DND-41 (cell line): Measurements from ENCODE around the gene GLTPD2.

Experiments
- ATAC-seq: fragments of 200-7000 bp; cut with Tn5 transposase; 3 replicates; pipeline ENCODE4 v1.9.1; 2021; ENCODE audit warnings: low read depth; ENCODE audit not compliant: insufficient read depth
- DNase-seq: peaks from one replicate; pipeline ENCODE4 v3.0.0-alpha.2; 2020
- H2AFZ ChIP-seq: 2 replicates; pipeline ENCODE4 v1.6.0; 2012; ENCODE audit warnings: low read depth, low read length
- H3K27ac ChIP-seq: 2 replicates; pipeline ENCODE4 v1.5.1; 2012; ENCODE audit warnings: low read length, inconsistent platforms
- H3K27me3 ChIP-seq: fragments of 200-600 bp; sonication (generic); 2 replicates; pipeline ENCODE4 v1.6.0; 2012; ENCODE audit warnings: low read length, mild to moderate bottlenecking, inconsistent platforms; ENCODE audit not compliant: insufficient read depth, poor library complexity
- H3K36me3 ChIP-seq: 2 replicates; pipeline ENCODE4 v1.5.1; 2012; ENCODE audit warnings: low read length, inconsistent platforms; ENCODE audit not compliant: insufficient read depth
- H3K4me1 ChIP-seq: 2 replicates; pipeline ENCODE4 v1.5.1; 2012; ENCODE audit warnings: mild to moderate bottlenecking, low read length; ENCODE audit not compliant: insufficient read depth
- H3K4me2 ChIP-seq: 2 replicates; pipeline ENCODE4 v1.6.0; 2012; ENCODE audit warnings: mild to moderate bottlenecking, moderate library complexity, low read length, inconsistent platforms; ENCODE audit not compliant: insufficient read depth
- H3K4me3 ChIP-seq, 2 experiments: fragments of 200-600 bp in 1 of 2; shearing (Covaris generic) in 1 of 2; 2 replicates each; pipeline ENCODE4 v1.5.1; 2012 to 2016; ENCODE audit warnings: inconsistent platforms in 2 of 2, low read length in 2 of 2, mild to moderate bottlenecking in 2 of 2, low read depth in 1 of 2, moderate library complexity in 1 of 2
- H3K79me2 ChIP-seq: 2 replicates; pipeline ENCODE4 v1.6.0; 2012; ENCODE audit warnings: low read length, inconsistent platforms; ENCODE audit not compliant: insufficient read depth
- H3K9ac ChIP-seq: 2 replicates; pipeline ENCODE4 v1.6.0; 2012; ENCODE audit warnings: low read depth, mild to moderate bottlenecking, inconsistent platforms, low read length, moderate library complexity
- H3K9me3 ChIP-seq: 2 replicates; pipeline ENCODE4 v1.5.1; 2012; ENCODE audit warnings: low read length, moderate library complexity, mild to moderate bottlenecking, inconsistent platforms; ENCODE audit not compliant: insufficient read depth, severe bottlenecking
- H4K20me1 ChIP-seq: 2 replicates; pipeline ENCODE4 v1.6.0; 2012; ENCODE audit warnings: low read length; ENCODE audit not compliant: insufficient read depth
- CTCF ChIP-seq: IDR thresholded peaks from 2 replicates; pipeline ENCODE4 v1.5.1; 2012; ENCODE audit warnings: borderline replicate concordance, low read length, moderate library complexity, mild to moderate bottlenecking; ENCODE audit not compliant: poor library complexity, severe bottlenecking; ENCODE audit errors: extremely low read depth
- EZH2 ChIP-seq: IDR thresholded peaks from 3 replicates; pipeline ENCODE4 v1.6.1; 2012; ENCODE audit warnings: borderline replicate concordance, low read depth, mild to moderate bottlenecking, moderate library complexity, low read length, inconsistent platforms; ENCODE audit not compliant: severe bottlenecking

Gene GLTPD2

GRCh38 chr17:4808378-4808767, 19.6 kb downstream of the GLTPD2 start:
- Histone ChIP-seq H3K9ac (no peak overlapping the region), H3K9me3 (no peaks in the 10 kb centered on the region), H3K4me3 (no peak overlapping the region), H3K27me3 (no peaks in the 10 kb centered on the region), H3K4me2 (no peak overlapping the region; the same call in 1 of the 2 replicates), H2AFZ (no peak overlapping the region), H3K4me1 (peaks cover 19% of the 10 kb centered on the region), H3K27ac (no peak overlapping the region), H3K79me2 (no peaks in the 10 kb centered on the region), H3K36me3 (no peaks in the 10 kb centered on the region; the same call in 1 of the 2 replicates), H4K20me1 (no peaks in the 10 kb centered on the region)
- no peak for ATAC-seq
- TF ChIP-seq EZH2 (no peak), CTCF (no peak)
- DNase-seq = no peak

GRCh38 chr17:4810696-4811290, 22.0 kb downstream of the GLTPD2 start:
- DNase-seq (no peak), ATAC-seq (no peak)
- Histone ChIP-seq H3K9me3 (no peaks in the 10 kb centered on the region), H3K79me2 (no peaks in the 10 kb centered on the region), H3K27ac (no peak overlapping the region), H4K20me1 (no peaks in the 10 kb centered on the region), H3K4me2 (no peak overlapping the region), H3K36me3 (no peaks in the 10 kb centered on the region; the same call in 1 of the 2 replicates), H3K4me1 (peaks cover 15% of the 10 kb centered on the region), H2AFZ (no peak overlapping the region), H3K4me3 (no peak overlapping the region), H3K27me3 (no peaks in the 10 kb centered on the region), H3K9ac (no peak overlapping the region)
- TF ChIP-seq EZH2 (no peak), CTCF (no peak)

GRCh38 chr17:4811471-4811870, 22.7 kb downstream of the GLTPD2 start:
- Histone ChIP-seq H3K4me2 (no peak overlapping the region), H3K79me2 (no peaks in the 10 kb centered on the region), H2AFZ (no peak overlapping the region), H3K4me1 (peaks cover 8% of the 10 kb centered on the region), H3K27ac (no peak overlapping the region), H3K36me3 (no peaks in the 10 kb centered on the region; the same call in 1 of the 2 replicates), H3K27me3 (no peaks in the 10 kb centered on the region), H4K20me1 (no peaks in the 10 kb centered on the region), H3K9me3 (no peaks in the 10 kb centered on the region), H3K4me3 (no peak overlapping the region), H3K9ac (no peak overlapping the region)
- TF ChIP-seq CTCF (no peak), EZH2 (no peak)
- ATAC-seq (no peak), DNase-seq (no peak)

GRCh38 chr17:4812690-4813089, 23.9 kb downstream of the GLTPD2 start:
- no peak for DNase-seq
- no peaks in the 10 kb centered on the region for H3K79me2 ChIP-seq
- no peak overlapping the region for H3K27ac ChIP-seq
- H4K20me1 ChIP-seq = no peaks in the 10 kb centered on the region
- H3K36me3 ChIP-seq = no peaks in the 10 kb centered on the region; the same call in 1 of the 2 replicates
- no peaks in the 10 kb centered on the region for H3K9me3 ChIP-seq
- no peak for ATAC-seq
- no peak overlapping the region for H2AFZ ChIP-seq
- H3K4me2 ChIP-seq = no peak overlapping the region
- TF ChIP-seq CTCF = no peak
- no peak for TF ChIP-seq EZH2
- H3K9ac ChIP-seq = no peak overlapping the region
- H3K4me1 ChIP-seq = peaks cover 5% of the 10 kb centered on the region
- H3K4me3 ChIP-seq = no peak overlapping the region
- H3K27me3 ChIP-seq = no peaks in the 10 kb centered on the region
